ENCODE measurements around the gene AGBL4. TPM values are rescaled to one million over a fixed set of nuclear protein-coding genes. Genes with fewer than 3 reads are reported as not detected.

Gene AGBL4
- polyA plus RNA-seq, 1 experiment, result not detected

DNA sequence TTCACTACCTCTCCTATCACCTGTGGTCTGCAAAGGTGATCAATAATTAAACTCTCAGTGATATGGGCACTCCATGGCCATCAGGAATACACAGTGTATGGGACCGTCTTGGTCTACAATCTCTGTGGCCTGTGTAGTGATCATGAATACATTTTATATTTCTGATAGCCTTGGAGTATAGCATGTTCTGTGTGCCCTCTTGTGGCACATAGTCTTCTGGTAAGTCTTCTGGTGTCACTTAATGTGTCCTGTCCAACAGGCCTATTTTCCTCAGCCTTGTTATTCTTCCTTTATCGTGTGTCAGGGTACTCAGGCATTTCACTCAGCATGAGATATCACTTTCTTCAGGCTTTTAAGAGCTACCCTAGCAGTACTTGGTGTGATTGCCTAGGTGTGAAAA is 393.6 kb downstream of the AGBL4 start:
- Histone ChIP-seq H3K27me3 (ENCODE audit: control insufficient read depth, insufficient read depth, low read length) (no peaks in the 10 kb centered on the region), H3K27ac (ENCODE audit: low read depth, low read length) (no peak overlapping the region), H3K4me3 (ENCODE audit: low read depth, low read length) (no peak overlapping the region), H3K9me3 (ENCODE audit: control insufficient read depth, insufficient read depth, low read length) (no peaks in the 10 kb centered on the region; the same call in 1 of the 2 replicates)
- ChIA-PET CTCF (no interaction called here), POLR2A (no interaction called here)
- DNase-seq (ENCODE audit: low read depth, low spot score), result no peak
- TF ChIP-seq, protein P1, sequence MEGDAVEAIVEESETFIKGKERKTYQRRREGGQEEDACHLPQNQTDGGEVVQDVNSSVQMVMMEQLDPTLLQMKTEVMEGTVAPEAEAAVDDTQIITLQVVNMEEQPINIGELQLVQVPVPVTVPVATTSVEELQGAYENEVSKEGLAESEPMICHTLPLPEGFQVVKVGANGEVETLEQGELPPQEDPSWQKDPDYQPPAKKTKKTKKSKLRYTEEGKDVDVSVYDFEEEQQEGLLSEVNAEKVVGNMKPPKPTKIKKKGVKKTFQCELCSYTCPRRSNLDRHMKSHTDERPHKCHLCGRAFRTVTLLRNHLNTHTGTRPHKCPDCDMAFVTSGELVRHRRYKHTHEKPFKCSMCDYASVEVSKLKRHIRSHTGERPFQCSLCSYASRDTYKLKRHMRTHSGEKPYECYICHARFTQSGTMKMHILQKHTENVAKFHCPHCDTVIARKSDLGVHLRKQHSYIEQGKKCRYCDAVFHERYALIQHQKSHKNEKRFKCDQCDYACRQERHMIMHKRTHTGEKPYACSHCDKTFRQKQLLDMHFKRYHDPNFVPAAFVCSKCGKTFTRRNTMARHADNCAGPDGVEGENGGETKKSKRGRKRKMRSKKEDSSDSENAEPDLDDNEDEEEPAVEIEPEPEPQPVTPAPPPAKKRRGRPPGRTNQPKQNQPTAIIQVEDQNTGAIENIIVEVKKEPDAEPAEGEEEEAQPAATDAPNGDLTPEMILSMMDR (IDR thresholded peaks at IDR 0.05; ENCODE audit: low read depth, low read length), result no peak

DNA sequence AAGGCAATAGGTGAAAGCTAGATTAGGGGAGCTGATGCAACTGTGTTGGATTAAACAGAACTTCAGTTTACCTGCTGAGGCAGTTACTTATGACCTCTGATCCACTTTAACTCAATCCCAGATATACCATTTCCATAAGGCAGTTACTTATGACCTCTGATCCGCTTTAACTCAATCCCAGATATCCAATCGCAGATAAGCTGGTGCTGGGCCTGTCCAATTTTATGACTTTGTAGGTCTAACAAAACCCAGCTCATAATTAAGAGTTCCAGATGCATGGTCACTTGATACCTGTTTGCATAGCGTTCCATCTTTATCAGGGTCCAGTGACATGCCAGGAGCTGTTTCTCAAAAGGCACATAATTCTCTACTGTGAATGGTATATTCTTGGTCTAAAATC is 396.0 kb downstream of the AGBL4 start:
- Histone ChIP-seq H3K9me3 (ENCODE audit: control insufficient read depth, insufficient read depth, low read length) (no peaks in the 10 kb centered on the region; the same call in 1 of the 2 replicates), H3K4me3 (ENCODE audit: low read depth, low read length) (no peak overlapping the region), H3K27ac (ENCODE audit: low read depth, low read length) (no peak overlapping the region), H3K27me3 (ENCODE audit: control insufficient read depth, insufficient read depth, low read length) (no peaks in the 10 kb centered on the region)
- DNase-seq (ENCODE audit: low read depth, low spot score), result no peak
- ChIA-PET POLR2A (no interaction called here), CTCF (no interaction called here)
- TF ChIP-seq, protein P1 (IDR thresholded peaks at IDR 0.05; ENCODE audit: low read depth, low read length), result no peak

DNA sequence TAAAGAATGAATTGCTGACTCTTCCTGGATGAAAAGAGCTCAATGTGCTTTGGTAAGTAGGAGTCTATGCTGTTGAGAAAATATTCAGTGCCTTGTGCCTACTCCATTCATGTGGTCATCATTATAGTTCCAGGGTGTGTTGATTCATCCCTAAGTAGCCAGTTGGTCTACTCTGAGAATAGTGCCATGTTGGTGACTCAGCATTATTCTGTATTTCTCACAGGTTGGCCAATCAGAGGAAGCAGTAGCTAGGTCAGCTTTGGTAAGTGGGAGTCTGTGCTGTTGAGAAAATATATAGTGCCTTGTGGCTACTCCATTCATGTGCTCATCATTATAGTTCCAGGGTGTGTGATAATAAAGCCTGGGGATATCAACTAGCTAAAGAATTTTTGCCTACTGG is 397.3 kb downstream of the AGBL4 start:
- Histone ChIP-seq H3K27ac (ENCODE audit: low read depth, low read length) (no peak overlapping the region), H3K9me3 (ENCODE audit: control insufficient read depth, insufficient read depth, low read length) (peaks cover 5% of the 10 kb centered on the region), H3K4me3 (ENCODE audit: low read depth, low read length) (no peak overlapping the region), H3K27me3 (ENCODE audit: control insufficient read depth, insufficient read depth, low read length) (no peaks in the 10 kb centered on the region)
- DNase-seq (ENCODE audit: low read depth, low spot score), result no peak
- ChIA-PET POLR2A (no interaction called here), CTCF (no interaction called here)
- TF ChIP-seq, protein P1 (IDR thresholded peaks at IDR 0.05; ENCODE audit: low read depth, low read length), result no peak

DNA sequence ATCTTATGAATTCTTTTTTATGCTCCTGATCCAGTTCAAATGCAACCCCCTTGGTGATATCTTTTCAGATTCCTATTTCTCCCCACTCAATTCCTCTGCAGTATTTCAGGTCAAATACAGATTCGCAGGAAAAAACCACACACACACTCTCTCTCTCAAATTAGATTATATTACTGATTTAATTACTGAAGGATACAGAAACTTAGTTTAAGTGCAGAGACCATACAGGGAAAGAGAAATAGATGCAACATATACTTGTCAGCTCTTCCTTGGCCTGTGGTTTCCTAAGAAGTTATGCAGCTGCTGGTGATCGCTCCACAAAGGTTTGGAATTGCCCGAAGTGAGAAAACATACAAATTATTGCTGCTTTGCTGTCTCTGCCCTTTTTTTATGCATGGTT is 400.9 kb downstream of the AGBL4 start:
- Histone ChIP-seq H3K27ac (ENCODE audit: low read depth, low read length) (no peak overlapping the region), H3K4me3 (ENCODE audit: low read depth, low read length) (no peak overlapping the region), H3K27me3 (ENCODE audit: control insufficient read depth, insufficient read depth, low read length) (no peaks in the 10 kb centered on the region), H3K9me3 (ENCODE audit: control insufficient read depth, insufficient read depth, low read length) (peaks cover 5% of the 10 kb centered on the region)
- POLR2A ChIA-PET, result no interaction called here
- no peak for DNase-seq (ENCODE audit: low read depth, low spot score)
- CTCF ChIA-PET, result no interaction called here
- TF ChIP-seq, protein P1 (IDR thresholded peaks at IDR 0.05; ENCODE audit: low read depth, low read length), result no peak

DNA sequence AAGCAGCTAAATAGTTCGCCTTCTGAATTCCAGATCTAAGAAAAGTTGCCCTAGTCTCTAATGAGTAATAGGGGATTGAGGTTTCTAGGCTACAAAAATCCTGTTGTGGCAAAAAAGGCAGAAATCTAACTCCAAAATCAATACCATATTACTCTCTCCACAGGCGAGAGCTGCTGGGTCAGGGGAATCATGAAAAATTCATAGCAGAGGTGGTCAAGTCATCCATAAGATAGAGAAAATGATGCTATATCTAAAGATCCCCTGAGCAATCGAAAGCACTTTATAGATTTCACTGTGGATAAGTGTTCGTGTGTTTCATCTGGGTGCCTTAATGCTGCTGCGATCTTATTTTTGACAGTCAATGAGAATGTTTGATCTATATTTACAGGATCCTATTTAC is 417.7 kb downstream of the AGBL4 start:
- H3K27ac ChIP-seq (ENCODE audit: low read depth, low read length), result no peak overlapping the region
- H3K27me3 ChIP-seq (ENCODE audit: control insufficient read depth, insufficient read depth, low read length), result no peaks in the 10 kb centered on the region
- no peaks in the 10 kb centered on the region for H3K9me3 ChIP-seq (ENCODE audit: control insufficient read depth, insufficient read depth, low read length)
- H3K4me3 ChIP-seq (ENCODE audit: low read depth, low read length), result no peak overlapping the region
- TF ChIP-seq, protein P1 (IDR thresholded peaks at IDR 0.05; ENCODE audit: low read depth, low read length), result no peak
- CTCF ChIA-PET, result no interaction called here
- POLR2A ChIA-PET, result no interaction called here
- no peak for DNase-seq (ENCODE audit: low read depth, low spot score)

Measured in AG04450 (cell line).